HG02870 (cell line): ENCODE measurements around the gene LIFR.

Experiments used
- ATAC-seq: cut with Tn5 transposase; IDR thresholded peaks from one replicate; pipeline ENCODE4 v1.9.1; 2021; ENCODE audit warnings: mild to moderate bottlenecking, moderate library complexity; ENCODE audit not compliant: unreplicated experiment

LIFR gene

GRCh38 chr5:38446029-38446522 lies 110.4 kb downstream of the LIFR start:
- no peak for ATAC-seq

GRCh38 chr5:38445374-38446028 lies 110.9 kb downstream of the LIFR start:
- ATAC-seq = no peak

GRCh38 chr5:38443390-38443789 lies 113.1 kb downstream of the LIFR start:
- ATAC-seq = no peak

- ATAC-seq = no peak
Measured at GRCh38 chr5:38442247-38442573, 114.2 kb downstream of the LIFR start.

DNA sequence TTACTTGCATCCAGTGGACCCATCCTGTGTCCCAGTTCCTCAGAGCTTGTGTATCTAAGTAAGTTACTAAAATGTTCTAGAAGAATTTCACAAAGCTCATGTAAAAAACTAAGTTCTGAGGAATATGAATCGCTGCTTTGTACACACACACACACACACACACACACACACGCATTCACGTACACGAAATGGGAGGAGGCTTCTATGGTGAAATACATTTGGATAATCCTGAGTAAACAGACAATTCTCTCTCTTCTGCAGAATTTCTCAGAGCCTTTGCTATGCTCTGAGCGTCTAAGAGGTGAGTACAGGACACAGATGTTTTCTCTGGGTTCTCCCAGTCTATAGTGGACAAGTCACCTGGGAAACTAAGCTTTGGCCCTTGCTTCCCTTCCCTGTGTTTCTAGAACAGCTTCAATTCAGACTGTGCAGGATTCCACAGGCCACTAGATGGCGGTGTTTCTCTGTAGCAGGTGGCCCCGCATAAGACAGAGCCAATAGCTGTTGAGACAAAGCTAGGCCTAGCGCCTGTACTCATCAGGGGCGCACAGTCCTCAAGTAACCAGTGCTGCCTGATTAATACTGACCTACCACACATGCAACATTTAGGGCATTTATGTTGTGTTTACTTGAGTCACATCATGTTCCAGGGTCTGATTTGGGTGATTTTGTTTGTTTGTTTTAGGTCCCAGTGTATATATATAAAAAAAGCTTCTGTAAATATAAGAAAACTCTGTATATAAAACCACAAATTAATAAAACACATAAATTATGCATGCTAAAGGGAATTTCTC lies 114.8 kb downstream of the LIFR start:
- peak; percentile 100 for ATAC-seq

GRCh38 chr5:38438757-38439156 lies 117.7 kb downstream of the LIFR start:
- no peak for ATAC-seq

GRCh38 chr5:38434966-38435705 lies 121.3 kb downstream of the LIFR start:
- ATAC-seq = no peak

- ATAC-seq = no peak
Measured at GRCh38 chr5:38433160-38433861, 123.1 kb downstream of the LIFR start.

GRCh38 chr5:38431242-38431853 lies 125.1 kb downstream of the LIFR start:
- no peak for ATAC-seq

- ATAC-seq = peak; percentile 45
Measured at GRCh38 chr5:38426986-38427950, 129.2 kb downstream of the LIFR start.

- ATAC-seq = no peak
Measured at GRCh38 chr5:38426490-38426889, 130.0 kb downstream of the LIFR start.
